GM12878 (cell line): ENCODE results near the gene PLXNA4. TPM values are rescaled to one million over a fixed set of nuclear protein-coding genes. Genes with fewer than 3 reads are reported as not detected.

Experiments
- ATAC-seq: fragments of 200-7000 bp; cut with Tn5 transposase; 3 replicates; pipeline ENCODE4 v1.9.1; 2020; ENCODE audit warnings: mild to moderate bottlenecking, moderate library complexity
- BruUV-seq: library from RNA; stranded (reverse); fragments of 400-500 nt; replicated peaks from 2 replicates; lab custom pipeline; 2021; lab: Mats Ljungman, UMichigan
- CTCF ChIA-PET: fragments of 300-600 bp; sonication (Branson Sonifier 250); formaldehyde crosslinking; extraction: SDS; loops from one replicate; lab custom pipeline; 2021; ENCODE audit warnings: inconsistent platforms; lab: Yijun Ruan, JAX
- POLR2A ChIA-PET: fragments of 350-600 bp; formaldehyde crosslinking; extraction: SDS; loops from one replicate; lab custom pipeline; 2021; ENCODE audit warnings: inconsistent platforms; lab: Charles Lee
- RAD21 ChIA-PET: fragments of 300-600 bp; sonication (Branson Sonifier 250); formaldehyde crosslinking; loops from one replicate; lab custom pipeline; 2023; ENCODE audit warnings: antibody characterized with exemption; ENCODE audit not compliant: unreplicated experiment; lab: Charles Lee
- SMC1A ChIA-PET: fragments of 300-600 bp; sonication (Branson Sonifier 250); formaldehyde crosslinking; loops from one replicate; lab custom pipeline; 2023; ENCODE audit not compliant: unreplicated experiment, uncharacterized antibody; lab: Charles Lee
- DNase-seq: peaks from one replicate; pipeline ENCODE4 v3.0.0-alpha.2; 2011; ENCODE audit warnings: low read depth, low spot score
- FAIRE-seq: peaks from 3 replicates; lab custom pipeline; 2011; peaks lifted over from hg19 to GRCh38; lab: Jason Lieb, UNC
- H2AFZ ChIP-seq: 2 replicates; pipeline ENCODE4 v1.6.0; 2011; ENCODE audit warnings: low read depth, low read length, control low read depth; ENCODE audit not compliant: control insufficient read depth
- H3K27ac ChIP-seq: 2 replicates; pipeline ENCODE4 v1.5.1; 2011; ENCODE audit warnings: control low read depth; ENCODE audit not compliant: control insufficient read depth, insufficient read depth
- H3K27me3 ChIP-seq, 2 experiments: replicated peaks in 1 of 2; 2 replicates each; pipeline versions ENCODE4 v1.6.0 to v1.6.1; 2011; ENCODE audit warnings: low read length in 1 of 2; ENCODE audit not compliant: control insufficient read depth in 2 of 2, insufficient read depth in 2 of 2
- H3K36me3 ChIP-seq, 2 experiments: 2 replicates each; pipeline ENCODE4 v1.5.1; 2011; ENCODE audit warnings: low read length in 1 of 2; ENCODE audit not compliant: control insufficient read depth in 2 of 2, insufficient read depth in 2 of 2
- H3K4me1 ChIP-seq: 2 replicates; pipeline ENCODE4 v1.6.1; 2011; ENCODE audit warnings: mild to moderate bottlenecking, low read length, moderate library complexity, mixed read lengths; ENCODE audit not compliant: control insufficient read depth, insufficient read depth
- H3K4me2 ChIP-seq: 2 replicates; pipeline ENCODE4 v1.6.0; 2011; ENCODE audit warnings: control low read depth; ENCODE audit not compliant: control insufficient read depth, insufficient read depth
- H3K4me3 ChIP-seq: fragments of 200-600 bp; sonication (generic); 2 replicates; pipeline ENCODE4 v1.5.1; 2016
- H3K79me2 ChIP-seq: 2 replicates; pipeline ENCODE4 v1.6.0; 2011; ENCODE audit warnings: low read length; ENCODE audit not compliant: control insufficient read depth, insufficient read depth
- H3K9ac ChIP-seq: 2 replicates; pipeline ENCODE4 v1.8.0; 2011; ENCODE audit warnings: low read length, control low read depth, mixed read lengths; ENCODE audit not compliant: control insufficient read depth, insufficient read depth
- H3K9me3 ChIP-seq: replicated peaks from 3 replicates; pipeline ENCODE4 v1.5.1; 2011; ENCODE audit warnings: mild to moderate bottlenecking, low read length; ENCODE audit not compliant: control insufficient read depth, insufficient read depth
- H4K20me1 ChIP-seq: 2 replicates; pipeline ENCODE4 v1.6.0; 2011; ENCODE audit not compliant: control insufficient read depth, insufficient read depth
- BCLAF1 ChIP-seq: fragments of 450-650 bp; IDR thresholded peaks from 2 replicates; pipeline ENCODE4 v1.6.1; 2017; ENCODE audit warnings: antibody characterized with exemption, mild to moderate bottlenecking, moderate library complexity
- CREB1 ChIP-seq: IDR thresholded peaks from 2 replicates; pipeline ENCODE4 v1.6.1; 2012; ENCODE audit warnings: low read depth, mild to moderate bottlenecking, inconsistent platforms
- E2F4 ChIP-seq: IDR thresholded peaks from 2 replicates; pipeline ENCODE4 v1.6.1; 2012; ENCODE audit warnings: low read depth, low read length, improper control_type of control experiment
- ESRRA ChIP-seq: IDR thresholded peaks from 2 replicates; pipeline ENCODE4 v1.6.1; 2012; ENCODE audit warnings: mild to moderate bottlenecking, low read length, improper control_type of control experiment
- IKZF1 ChIP-seq: fragments of 450-650 bp; conservative IDR thresholded peaks from 2 replicates; pipeline ENCODE4 v1.6.1; 2017; ENCODE audit warnings: antibody characterized with exemption, mild to moderate bottlenecking
- KDM1A ChIP-seq: fragments of 200-600 bp; sonication (generic); IDR thresholded peaks from 2 replicates; pipeline ENCODE4 v1.6.1; 2016; ENCODE audit warnings: borderline replicate concordance
- NFYB ChIP-seq: IDR thresholded peaks from 2 replicates; pipeline ENCODE4 v1.6.1; 2011; ENCODE audit warnings: low read depth, mild to moderate bottlenecking, low read length, improper control_type of control experiment, moderate library complexity; ENCODE audit not compliant: insufficient read depth
- SMC3 ChIP-seq: IDR thresholded peaks from 2 replicates; pipeline ENCODE4 v1.6.1; 2011; ENCODE audit warnings: low read length, improper control_type of control experiment, borderline replicate concordance
- SREBF1 ChIP-seq: IDR thresholded peaks from 2 replicates; pipeline ENCODE4 v1.6.1; 2012; ENCODE audit warnings: mild to moderate bottlenecking, low read length
- TAF1 ChIP-seq: IDR thresholded peaks from 2 replicates; pipeline ENCODE4 v1.6.1; 2011; ENCODE audit warnings: mild to moderate bottlenecking, low read depth, low read length, borderline replicate concordance
- USF2 ChIP-seq: IDR thresholded peaks from 2 replicates; pipeline ENCODE4 v1.6.1; 2011; ENCODE audit warnings: low read depth, low read length, improper control_type of control experiment, borderline replicate concordance
- ZSCAN29 ChIP-seq: fragments of 450-650 bp; IDR thresholded peaks from 2 replicates; pipeline ENCODE4 v1.6.1; 2017; ENCODE audit warnings: mild to moderate bottlenecking, moderate library complexity
- ZZZ3 ChIP-seq: IDR thresholded peaks from 2 replicates; pipeline ENCODE4 v1.6.1; 2011; ENCODE audit warnings: low read depth; ENCODE audit not compliant: control insufficient read depth, insufficient read length
- WGBS: methylation state at CpG from one replicate; pipeline ENCODE4 v1.1.6; 2016; ENCODE audit warnings: low lambda C conversion rate; ENCODE audit not compliant: insufficient replicate concordance, insufficient coverage; ENCODE audit errors: missing lambda C conversion rate; 5-methylcytosine and 5-hydroxymethylcytosine counted together
- in situ Hi-C: fragments of 300-500 bp; cut with MboI; formaldehyde crosslinking; loops from 9 replicates; pipeline ENCODE4 v1.14.3; 2018; ENCODE audit warnings: mixed read lengths
- intact Hi-C: fragments of 100-400 bp; cut with micrococcal nuclease; formaldehyde crosslinking; loops from one replicate; pipeline ENCODE4 v1.14.2; 2022; ENCODE audit not compliant: unreplicated experiment
- polyA plus RNA-seq, 11 experiments: library from polyadenylated mRNA; depleted of rRNA in 4 of 11; unstranded in 6 of 11; stranded (reverse) in 5 of 11; fragments of >200 nt; fragmentation: Nextera tagmentation in 4 of 11; fragmentation: Illumina TruSeq in 1 of 11; extraction: Ambion mirVana in 4 of 11; extraction: Trizol in 1 of 11; gene quantifications; 1 replicate in 1 of 11; 2 replicates in 10 of 11; pipeline versions ENCODE4 v1.2.1 to v1.2.3, GENCODE V29; 2011 to 2016; ENCODE audit warnings: inconsistent platforms in 2 of 11, missing spikeins in 2 of 11, low read depth in 1 of 11
- total RNA-seq, 4 experiments: library from RNA; depleted of rRNA in 3 of 4; stranded (reverse); fragments of >200 nt in 3 of 4; fragmentation: Illumina TruSeq in 1 of 4; extraction: Trizol in 1 of 4; gene quantifications; 2 replicates each; pipeline versions ENCODE4 v1.2.1 to v1.2.3, GENCODE V29; 2013 to 2021
- TF ChIP-seq, protein P1 (sequence below): fragments of 450-650 bp; IDR thresholded peaks from 2 replicates; pipeline ENCODE4 v1.6.1; 2017; ENCODE audit warnings: mild to moderate bottlenecking, low read depth, inconsistent platforms; ENCODE audit not compliant: poor library complexity, severe bottlenecking

Gene PLXNA4
- total and polyA plus RNA-seq, 10 of the 15 experiments (the other 5 are each of a cell fraction or from before 2014, with no cell fraction given): 0.03 TPM; not detected in 9

DNA sequence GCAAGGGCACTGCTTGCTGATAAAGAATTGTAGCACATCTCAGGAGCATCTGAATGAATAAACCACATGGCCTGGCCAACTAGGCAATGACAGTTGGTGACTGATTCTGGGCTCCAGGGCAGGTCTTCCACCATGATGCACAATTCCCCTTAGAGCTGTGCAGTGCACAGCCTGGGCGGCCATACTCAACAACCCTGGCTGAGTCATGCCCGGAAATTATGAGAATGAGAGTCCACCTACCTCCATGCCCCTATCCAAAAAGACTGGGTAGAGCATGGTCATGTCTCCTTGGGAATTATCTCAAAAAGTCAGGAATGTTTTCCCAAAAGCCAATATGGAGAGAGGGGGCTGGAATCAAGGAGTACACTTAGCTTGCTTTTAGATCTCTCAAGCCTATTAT, 425.6 kb downstream of the PLXNA4 start:
- no peak for DNase-seq
- Histone ChIP-seq H3K36me3 (no peaks in the 10 kb centered on the region), H3K4me3 (no peak overlapping the region)
- TF ChIP-seq CREB1: no peak
- TF ChIP-seq E2F4: no peak
- no peak for TF ChIP-seq IKZF1
- no peak for TF ChIP-seq TAF1
- TF ChIP-seq SMC3: no peak
- no peak for TF ChIP-seq NFYB
- TF ChIP-seq, protein P1, sequence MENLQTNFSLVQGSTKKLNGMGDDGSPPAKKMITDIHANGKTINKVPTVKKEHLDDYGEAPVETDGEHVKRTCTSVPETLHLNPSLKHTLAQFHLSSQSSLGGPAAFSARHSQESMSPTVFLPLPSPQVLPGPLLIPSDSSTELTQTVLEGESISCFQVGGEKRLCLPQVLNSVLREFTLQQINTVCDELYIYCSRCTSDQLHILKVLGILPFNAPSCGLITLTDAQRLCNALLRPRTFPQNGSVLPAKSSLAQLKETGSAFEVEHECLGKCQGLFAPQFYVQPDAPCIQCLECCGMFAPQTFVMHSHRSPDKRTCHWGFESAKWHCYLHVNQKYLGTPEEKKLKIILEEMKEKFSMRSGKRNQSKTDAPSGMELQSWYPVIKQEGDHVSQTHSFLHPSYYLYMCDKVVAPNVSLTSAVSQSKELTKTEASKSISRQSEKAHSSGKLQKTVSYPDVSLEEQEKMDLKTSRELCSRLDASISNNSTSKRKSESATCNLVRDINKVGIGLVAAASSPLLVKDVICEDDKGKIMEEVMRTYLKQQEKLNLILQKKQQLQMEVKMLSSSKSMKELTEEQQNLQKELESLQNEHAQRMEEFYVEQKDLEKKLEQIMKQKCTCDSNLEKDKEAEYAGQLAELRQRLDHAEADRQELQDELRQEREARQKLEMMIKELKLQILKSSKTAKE: no peak
- TF ChIP-seq ZZZ3: no peak
- no peak for TF ChIP-seq BCLAF1
- TF ChIP-seq USF2: no peak
- TF ChIP-seq ZSCAN29: no peak
- TF ChIP-seq ESRRA: no peak
- no peak for TF ChIP-seq SREBF1
- no peak for TF ChIP-seq KDM1A
- TF ChIP-seq, all 136 proteins: peak for 0
- Histone ChIP-seq H3K9ac (no peak overlapping the region), H3K9me3 (no peaks in the 10 kb centered on the region), H3K4me2 (no peak overlapping the region), H3K27ac (no peak overlapping the region), H3K79me2 (no peaks in the 10 kb centered on the region), H2AFZ (no peak overlapping the region), H3K4me1 (no peaks in the 10 kb centered on the region), H4K20me1 (no peaks in the 10 kb centered on the region; the same call in 1 of the 2 replicates), H3K27me3 (no peaks in the 10 kb centered on the region; a peak in 1 of 4 replicates)
- BruUV-seq: no TSS peak
- WGBS: 35% methylated on average over 2 of the region's 2 CpGs
- no peak for FAIRE-seq
- no peak for ATAC-seq
- ChIA-PET RAD21 (no interaction called here), SMC1A (interaction anchor here (1.5 kb wide), 1 partner anchor 11 kb away, joined by 3 read pairs; no protein-coding TSS in a partner anchor), CTCF (no interaction called here), POLR2A (no interaction called here)
- in situ Hi-C loops: no loop called here
- intact Hi-C loops: no loop called here
